ENCODE data around the gene RUSC1. TPM values are rescaled to one million over a fixed set of nuclear protein-coding genes. Genes with fewer than 3 reads are reported as not detected.
"Not testable (repeated sequence)": the region's sequence is repeated elsewhere in the genome, so short reads cannot be mapped to it uniquely, and the experiment has no call there.

RUSC1 gene
- total and polyA plus RNA-seq, 7 donors, result 6.5 to 21.6 (median 10.3) TPM

DNA sequence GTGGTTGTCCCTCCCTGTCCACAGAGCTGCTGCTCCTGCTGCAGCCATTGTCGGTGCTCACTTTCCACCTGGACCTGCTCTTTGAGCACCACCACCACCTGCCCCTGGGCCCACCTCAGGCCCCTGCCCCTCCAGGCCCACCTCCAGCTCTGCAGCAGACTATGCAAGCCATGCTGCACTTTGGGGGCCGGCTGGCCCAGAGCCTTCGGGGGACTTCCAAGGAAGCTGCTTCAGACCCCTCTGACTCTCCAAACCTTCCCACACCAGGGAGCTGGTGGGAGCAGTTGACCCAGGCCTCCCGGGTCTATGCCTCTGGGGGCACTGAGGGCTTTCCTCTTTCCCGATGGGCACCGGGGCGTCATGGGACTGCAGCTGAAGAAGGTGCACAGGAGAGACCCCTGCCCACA lies 5.9 kb downstream of the RUSC1 start:
- TF ChIP-seq, protein P1, sequence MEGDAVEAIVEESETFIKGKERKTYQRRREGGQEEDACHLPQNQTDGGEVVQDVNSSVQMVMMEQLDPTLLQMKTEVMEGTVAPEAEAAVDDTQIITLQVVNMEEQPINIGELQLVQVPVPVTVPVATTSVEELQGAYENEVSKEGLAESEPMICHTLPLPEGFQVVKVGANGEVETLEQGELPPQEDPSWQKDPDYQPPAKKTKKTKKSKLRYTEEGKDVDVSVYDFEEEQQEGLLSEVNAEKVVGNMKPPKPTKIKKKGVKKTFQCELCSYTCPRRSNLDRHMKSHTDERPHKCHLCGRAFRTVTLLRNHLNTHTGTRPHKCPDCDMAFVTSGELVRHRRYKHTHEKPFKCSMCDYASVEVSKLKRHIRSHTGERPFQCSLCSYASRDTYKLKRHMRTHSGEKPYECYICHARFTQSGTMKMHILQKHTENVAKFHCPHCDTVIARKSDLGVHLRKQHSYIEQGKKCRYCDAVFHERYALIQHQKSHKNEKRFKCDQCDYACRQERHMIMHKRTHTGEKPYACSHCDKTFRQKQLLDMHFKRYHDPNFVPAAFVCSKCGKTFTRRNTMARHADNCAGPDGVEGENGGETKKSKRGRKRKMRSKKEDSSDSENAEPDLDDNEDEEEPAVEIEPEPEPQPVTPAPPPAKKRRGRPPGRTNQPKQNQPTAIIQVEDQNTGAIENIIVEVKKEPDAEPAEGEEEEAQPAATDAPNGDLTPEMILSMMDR (IDR thresholded peaks at IDR 0.05), result no peak
- ATAC-seq (no peak), DNase-seq (no peak)
- intact Hi-C loops (cut with DNase I), result loop anchor here in 1 of 2 donors (10.0 kb wide), 1 partner anchor 268 kb away; no protein-coding TSS in a partner anchor
- Histone ChIP-seq H3K4me3 (no peak overlapping the region), H3K9me3 (no peaks in the 10 kb centered on the region), H3K4me1 (peaks cover 16% of the 10 kb centered on the region), H3K36me3 (ENCODE audit: insufficient read depth in 1 of 2, low read depth in 1 of 2) (peaks cover 0 to 49% of the 10 kb centered on the region in 2 donors), H3K27me3 (ENCODE audit: insufficient read depth in 3 of 3, low read length in 2 of 3) (no peaks in the 10 kb centered on the region), H3K27ac (no peak overlapping the region)
- 84 to 91% (median 87%) methylated on average over 7 of the region's 7 CpGs for WGBS, 3 donors

DNA sequence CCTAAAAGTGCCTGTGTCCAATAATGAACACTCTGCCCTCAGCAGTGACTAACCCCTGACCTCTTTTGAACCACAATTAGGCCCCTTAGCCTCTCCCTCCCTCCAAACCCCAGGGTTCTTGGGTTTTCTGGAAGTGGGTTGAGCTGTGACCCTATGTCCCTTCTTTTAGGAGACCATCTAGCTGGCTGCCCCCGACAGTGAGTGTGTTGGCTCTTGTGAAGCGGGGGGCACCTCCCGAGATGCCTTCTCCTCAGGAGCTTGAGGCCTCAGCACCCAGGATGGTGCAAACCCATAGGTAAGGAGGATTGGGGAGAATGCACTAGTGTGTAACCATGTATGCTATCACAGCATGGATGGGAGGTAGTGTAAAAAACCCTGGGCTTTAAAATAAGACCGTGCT lies 7.3 kb downstream of the RUSC1 start:
- Histone ChIP-seq H3K4me3 (no peak overlapping the region), H3K27me3 (ENCODE audit: insufficient read depth in 3 of 3, low read length in 2 of 3) (no peaks in the 10 kb centered on the region), H3K4me1 (peaks cover 4% of the 10 kb centered on the region), H3K27ac (no peak overlapping the region), H3K9me3 (no peaks in the 10 kb centered on the region), H3K36me3 (ENCODE audit: insufficient read depth in 1 of 2, low read depth in 1 of 2) (peaks cover 0 to 50% of the 10 kb centered on the region in 2 donors)
- intact Hi-C loops (cut with DNase I), result loop anchor here in 1 of 2 donors (10.0 kb wide), 1 partner anchor 267 kb away; no protein-coding TSS in a partner anchor
- DNase-seq (no peak), ATAC-seq (no peak)
- 75 to 84% (median 80%) methylated on average over 4 of the region's 4 CpGs for WGBS, 3 donors
- TF ChIP-seq, protein P1 (IDR thresholded peaks at IDR 0.05), result no peak

DNA sequence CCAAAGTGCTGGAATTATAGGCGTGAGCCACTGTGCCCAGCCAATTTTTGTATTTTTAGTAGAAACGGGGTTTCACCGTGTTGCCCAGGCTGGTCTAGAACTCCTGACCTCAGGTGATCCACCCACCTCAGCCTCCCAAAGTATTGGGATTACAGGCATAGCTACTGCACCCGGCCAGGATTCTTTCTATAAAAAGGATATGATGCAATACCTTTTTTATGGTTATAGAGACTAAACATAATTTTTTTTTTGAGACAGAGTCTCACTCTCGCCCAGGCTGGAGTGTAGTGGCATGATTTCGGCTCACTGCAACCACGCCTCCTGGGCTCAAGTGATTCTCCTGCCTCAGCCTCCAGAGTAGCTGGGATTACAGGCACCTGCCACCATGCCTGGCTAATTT lies 8.2 kb downstream of the RUSC1 start:
- H3K4me3 ChIP-seq; ATAC-seq; H3K4me1 ChIP-seq; DNase-seq; H3K9me3 ChIP-seq; H3K27me3 ChIP-seq (ENCODE audit: insufficient read depth in 3 of 3, low read length in 2 of 3); H3K27ac ChIP-seq: not testable (repeated sequence)
- peaks cover 0 to 57% of the 10 kb centered on the region in 2 donors for H3K36me3 ChIP-seq (ENCODE audit: insufficient read depth in 1 of 2, low read depth in 1 of 2)
- intact Hi-C loops (cut with DNase I), result loop anchor here in 1 of 2 donors (10.0 kb wide), 1 partner anchor 266 kb away; no protein-coding TSS in a partner anchor
- 53 to 64% (median 55%) methylated on average over 7 of the region's 7 CpGs for WGBS, 3 donors

DNA sequence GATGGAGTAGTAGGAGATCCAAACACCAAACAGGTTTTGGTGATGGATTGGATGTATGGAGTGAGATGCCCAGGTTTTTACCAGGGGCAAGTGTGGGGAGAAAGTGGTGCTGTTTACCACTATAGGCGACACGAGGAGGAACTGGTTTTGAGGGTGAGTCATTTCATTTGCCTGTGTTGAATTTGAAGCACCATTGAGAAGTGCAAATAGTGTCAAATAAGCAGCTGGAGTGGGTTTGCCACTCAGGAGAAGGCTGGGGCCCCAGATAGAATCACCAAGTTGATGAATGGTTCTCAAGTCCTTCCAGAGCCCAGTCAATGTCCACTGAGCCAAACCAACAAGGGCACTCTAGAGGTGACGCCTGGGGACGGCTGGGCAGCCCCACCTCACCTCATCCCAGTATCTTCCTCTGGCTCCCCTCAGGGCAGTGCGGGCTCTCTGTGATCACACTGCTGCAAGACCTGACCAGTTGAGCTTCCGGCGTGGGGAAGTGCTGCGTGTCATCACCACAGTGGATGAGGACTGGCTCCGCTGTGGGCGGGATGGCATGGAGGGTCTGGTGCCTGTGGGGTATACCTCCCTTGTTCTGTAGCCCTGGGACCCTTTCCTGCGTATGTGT lies 9.4 kb downstream of the RUSC1 start:
- H3K4me3 ChIP-seq, result no peak overlapping the region
- TF ChIP-seq, protein P1 (IDR thresholded peaks at IDR 0.05), result no peak
- no peaks in the 10 kb centered on the region for H3K9me3 ChIP-seq
- H3K36me3 ChIP-seq (ENCODE audit: insufficient read depth in 1 of 2, low read depth in 1 of 2), result peaks cover 3 to 66% of the 10 kb centered on the region in 2 donors
- ATAC-seq, result peak in 1 of 4 donors; percentile 6
- H3K4me1 ChIP-seq, result peaks cover 4% of the 10 kb centered on the region
- no peak for DNase-seq
- H3K27ac ChIP-seq, result no peak overlapping the region
- intact Hi-C loops (cut with DNase I), result loop anchor here in 1 of 2 donors (10.0 kb wide), 1 partner anchor 265 kb away; no protein-coding TSS in a partner anchor
- 88 to 90% (median 89%) methylated on average over 11 of the region's 11 CpGs for WGBS, 3 donors
- no peaks in the 10 kb centered on the region for H3K27me3 ChIP-seq (ENCODE audit: insufficient read depth in 3 of 3, low read length in 2 of 3)

DNA sequence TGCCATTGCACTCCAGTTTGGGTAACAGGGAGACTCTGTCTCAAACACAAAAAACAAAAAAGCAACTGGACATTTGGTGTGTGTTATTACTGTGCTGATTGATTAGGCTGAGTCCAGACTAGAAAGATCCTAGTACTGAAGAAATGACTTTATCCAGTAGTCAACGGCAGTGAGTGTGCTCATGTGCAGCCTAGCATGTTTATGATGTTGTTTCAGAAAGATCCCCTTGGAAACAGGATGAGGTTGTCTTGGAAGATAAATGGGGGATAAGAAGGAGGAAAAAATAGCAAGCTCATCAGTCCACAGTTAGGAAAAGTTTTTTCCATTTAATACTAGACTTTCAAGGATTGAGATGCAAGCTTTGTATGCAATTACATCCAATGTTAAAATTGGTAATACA lies 14.3 kb downstream of the RUSC1 start:
- TF ChIP-seq, protein P1 (IDR thresholded peaks at IDR 0.05), result no peak
- Histone ChIP-seq H3K4me1 (no peaks in the 10 kb centered on the region), H3K27ac (no peak overlapping the region), H3K4me3 (no peak overlapping the region), H3K27me3 (ENCODE audit: insufficient read depth in 3 of 3, low read length in 2 of 3) (no peaks in the 10 kb centered on the region), H3K9me3 (no peaks in the 10 kb centered on the region), H3K36me3 (ENCODE audit: insufficient read depth in 1 of 2, low read depth in 1 of 2) (peaks cover 12 to 82% of the 10 kb centered on the region in 2 donors)
- DNase-seq (no peak), ATAC-seq (no peak)
- WGBS, 3 donors, result 63 to 81% (median 65%) methylated on average over 1 of the region's 1 CpG
- intact Hi-C loops (cut with DNase I), result no loop called here
